ENCODE data around the gene KITLG. TPM values are rescaled to one million over a fixed set of nuclear protein-coding genes. Genes with fewer than 3 reads are reported as not detected.

The KITLG gene
- total and polyA plus RNA-seq, 8 donors: 1.5 to 14.3 (median 5.1) TPM

DNA sequence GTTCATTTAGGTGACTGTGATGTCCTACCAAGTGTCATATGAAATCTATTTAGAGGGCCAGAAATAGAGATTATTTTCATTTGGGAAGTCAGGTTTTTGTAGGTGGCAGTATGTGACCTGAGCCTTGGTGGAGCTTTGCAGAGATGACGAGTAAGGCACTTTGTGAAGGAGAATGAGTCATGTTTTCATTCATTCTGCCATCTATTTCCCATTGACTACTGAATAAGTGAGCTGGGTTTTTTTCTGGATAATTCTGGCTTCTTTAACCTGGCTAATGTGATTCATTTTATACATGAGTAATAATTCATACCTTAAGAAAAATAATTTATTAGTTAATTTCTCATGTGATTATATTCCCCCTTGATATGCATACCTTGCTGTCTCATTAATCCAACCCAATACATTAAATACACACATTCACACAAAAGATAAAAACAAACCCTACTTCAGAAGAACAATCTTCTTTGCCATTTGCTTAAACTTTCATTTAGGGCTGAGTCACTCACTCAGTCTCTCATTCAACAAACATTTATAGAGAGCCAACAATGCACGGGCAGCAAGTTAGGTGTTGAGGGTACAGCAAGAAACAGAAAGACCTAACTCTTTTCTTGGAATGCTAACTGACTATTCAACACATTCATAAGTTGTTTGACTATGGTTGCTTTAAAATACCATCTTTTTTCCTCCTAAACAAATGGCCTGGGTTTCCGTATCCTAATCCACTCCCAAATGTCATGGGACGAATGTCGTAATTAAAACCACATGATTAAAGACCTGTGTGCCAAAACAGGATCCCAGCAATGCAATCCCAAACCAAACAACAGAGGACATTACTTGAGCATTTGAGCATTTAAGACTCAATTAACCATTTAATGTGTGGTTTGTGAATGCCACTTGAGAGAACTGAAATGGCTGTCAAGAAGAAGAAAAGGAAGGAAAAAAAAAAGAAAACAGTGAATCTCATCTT, 78.0 kb downstream of the KITLG start:
- ATAC-seq: no peak
- WGBS, 2 donors: 85 to 88% methylated on average over 5 of the region's 5 CpGs
- H3K4me1 ChIP-seq: no peaks in the 10 kb centered on the region
- H3K27me3 ChIP-seq: no peaks in the 10 kb centered on the region
- H3K36me3 ChIP-seq: no peaks in the 10 kb centered on the region
- no peak overlapping the region for H3K4me3 ChIP-seq
- H3K27ac ChIP-seq: no peak overlapping the region
- H3K9me3 ChIP-seq: no peaks in the 10 kb centered on the region
- no peak for DNase-seq
- no peak for FAIRE-seq
- TF ChIP-seq, protein P1, sequence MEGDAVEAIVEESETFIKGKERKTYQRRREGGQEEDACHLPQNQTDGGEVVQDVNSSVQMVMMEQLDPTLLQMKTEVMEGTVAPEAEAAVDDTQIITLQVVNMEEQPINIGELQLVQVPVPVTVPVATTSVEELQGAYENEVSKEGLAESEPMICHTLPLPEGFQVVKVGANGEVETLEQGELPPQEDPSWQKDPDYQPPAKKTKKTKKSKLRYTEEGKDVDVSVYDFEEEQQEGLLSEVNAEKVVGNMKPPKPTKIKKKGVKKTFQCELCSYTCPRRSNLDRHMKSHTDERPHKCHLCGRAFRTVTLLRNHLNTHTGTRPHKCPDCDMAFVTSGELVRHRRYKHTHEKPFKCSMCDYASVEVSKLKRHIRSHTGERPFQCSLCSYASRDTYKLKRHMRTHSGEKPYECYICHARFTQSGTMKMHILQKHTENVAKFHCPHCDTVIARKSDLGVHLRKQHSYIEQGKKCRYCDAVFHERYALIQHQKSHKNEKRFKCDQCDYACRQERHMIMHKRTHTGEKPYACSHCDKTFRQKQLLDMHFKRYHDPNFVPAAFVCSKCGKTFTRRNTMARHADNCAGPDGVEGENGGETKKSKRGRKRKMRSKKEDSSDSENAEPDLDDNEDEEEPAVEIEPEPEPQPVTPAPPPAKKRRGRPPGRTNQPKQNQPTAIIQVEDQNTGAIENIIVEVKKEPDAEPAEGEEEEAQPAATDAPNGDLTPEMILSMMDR (IDR thresholded peaks at IDR 0.05): no peak
- intact Hi-C loops (cut with DNase I): no loop called here

- DNase-seq: no peak
- H3K27me3 ChIP-seq: no peaks in the 10 kb centered on the region
- intact Hi-C loops (cut with DNase I): no loop called here
- H3K36me3 ChIP-seq: no peaks in the 10 kb centered on the region
- no peaks in the 10 kb centered on the region for H3K9me3 ChIP-seq
- no peaks in the 10 kb centered on the region for H3K4me1 ChIP-seq
- 93 to 97% methylated on average over 3 of the region's 3 CpGs for WGBS, 2 donors
- no peak overlapping the region for H3K27ac ChIP-seq
- no peak overlapping the region for H3K4me3 ChIP-seq
- ATAC-seq: no peak
- FAIRE-seq: no peak
- TF ChIP-seq, protein P1 (IDR thresholded peaks at IDR 0.05): no peak
Observed at GRCh38 chr12:88496891-88497371, 83.3 kb downstream of the KITLG start.

DNA sequence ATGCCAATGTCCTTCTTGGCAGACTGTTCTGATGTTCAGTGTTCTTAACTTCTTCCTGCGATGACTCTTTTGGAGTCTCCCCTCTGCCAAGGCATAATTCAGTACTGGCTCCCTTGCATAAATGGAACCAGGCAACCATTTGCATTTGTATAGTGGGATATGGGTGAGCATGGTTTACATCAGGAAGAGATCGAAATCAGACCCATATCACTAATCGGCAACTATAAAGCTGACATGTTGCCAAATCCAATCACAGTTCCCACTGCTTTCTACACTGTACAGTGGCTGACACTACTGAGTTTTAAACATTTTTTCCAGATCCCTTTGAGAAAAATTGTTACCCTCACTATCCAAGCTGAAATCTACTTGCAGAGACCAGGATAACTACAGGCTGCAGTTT, 83.8 kb downstream of the KITLG start:
- Histone ChIP-seq H3K27ac (no peak overlapping the region), H3K4me1 (no peaks in the 10 kb centered on the region), H3K4me3 (no peak overlapping the region), H3K9me3 (no peaks in the 10 kb centered on the region), H3K36me3 (no peaks in the 10 kb centered on the region), H3K27me3 (no peaks in the 10 kb centered on the region)
- no peak for FAIRE-seq
- TF ChIP-seq, protein P1 (IDR thresholded peaks at IDR 0.05): no peak
- ATAC-seq: no peak
- intact Hi-C loops (cut with DNase I): no loop called here
- WGBS, 2 donors: 93 to 97% methylated on average over 3 of the region's 3 CpGs
- no peak for DNase-seq

DNA sequence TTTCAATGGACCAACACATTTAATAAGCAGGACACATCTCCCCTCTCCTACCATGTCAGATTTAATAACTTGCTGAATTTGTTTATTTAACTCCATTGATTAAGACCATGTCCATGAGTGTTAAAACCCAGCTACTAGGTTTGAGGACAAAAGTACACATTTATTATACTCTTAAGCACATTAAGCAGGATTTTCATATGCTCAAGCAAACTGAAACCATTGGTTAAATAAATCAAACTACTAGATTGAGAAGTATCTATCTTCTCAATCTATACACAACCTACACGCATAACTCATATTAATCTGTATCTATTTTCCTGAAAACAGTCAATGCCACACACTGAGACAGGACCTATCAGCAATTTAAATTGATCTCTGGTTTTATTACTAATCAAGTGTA, 85.2 kb downstream of the KITLG start:
- no peak for ATAC-seq

More for the DNA sequence above, 85.2 kb downstream of the KITLG start:
- Histone ChIP-seq H3K4me3 (no peak overlapping the region), H3K27ac (no peak overlapping the region), H3K9me3 (no peaks in the 10 kb centered on the region), H3K4me1 (no peaks in the 10 kb centered on the region), H3K36me3 (no peaks in the 10 kb centered on the region), H3K27me3 (no peaks in the 10 kb centered on the region)
- 95 to 97% methylated on average over 1 of the region's 1 CpG for WGBS, 2 donors
- TF ChIP-seq, protein P1 (IDR thresholded peaks at IDR 0.05): no peak
- DNase-seq: no peak
- intact Hi-C loops (cut with DNase I): no loop called here
- no peak for FAIRE-seq

Data from pancreas (tissue), 10 donors.